IMR-90 (cell line): ENCODE data around the gene SPATC1L. TPM values are rescaled to one million over a fixed set of nuclear protein-coding genes. Genes with fewer than 3 reads are reported as not detected.

Source experiments
- ATAC-seq: fragments of 200-7000 bp; cut with Tn5 transposase; 2 replicates; pipeline ENCODE4 v1.9.1; 2020; ENCODE audit warnings: low read depth, mild to moderate bottlenecking, moderate library complexity
- BruUV-seq: library from RNA; stranded (reverse); fragments of 400-500 nt; replicated peaks from 2 replicates; lab custom pipeline; 2021; lab: Mats Ljungman, UMichigan
- CTCF ChIA-PET: fragments of 300-600 bp; formaldehyde crosslinking; extraction: SDS; loops from one replicate; lab custom pipeline; 2021; ENCODE audit warnings: antibody characterized with exemption; lab: Yijun Ruan, JAX
- POLR2A ChIA-PET: fragments of 300-600 bp; sonication (Branson Sonifier 250); formaldehyde crosslinking; loops from one replicate; lab custom pipeline; 2022; ENCODE audit warnings: antibody characterized with exemption; ENCODE audit not compliant: unreplicated experiment; lab: Charles Lee
- DNase-seq: peaks from one replicate; pipeline ENCODE4 v3.0.0; 2013
- H2AFZ ChIP-seq: replicated peaks from 2 replicates; pipeline ENCODE3; 2013; ENCODE audit warnings: low read length, mild to moderate bottlenecking; ENCODE audit not compliant: poor library complexity
- H2AK5ac ChIP-seq: 2 replicates; pipeline ENCODE4 v1.6.1; 2013; ENCODE audit warnings: low read depth, low read length, inconsistent platforms
- H2AK9ac ChIP-seq: replicated peaks from 2 replicates; pipeline ENCODE3; 2013; ENCODE audit warnings: mild to moderate bottlenecking, low read depth, low read length, moderate library complexity; ENCODE audit not compliant: poor library complexity
- H2BK120ac ChIP-seq: 2 replicates; pipeline ENCODE4 v1.6.1; 2013; ENCODE audit warnings: low read depth, low read length, inconsistent platforms
- H2BK15ac ChIP-seq: 3 replicates; pipeline ENCODE4 v1.6.1; 2013; ENCODE audit warnings: low read depth, low read length, inconsistent platforms
- H2BK20ac ChIP-seq: 2 replicates; pipeline ENCODE4 v1.6.1; 2013; ENCODE audit warnings: low read depth, mild to moderate bottlenecking, inconsistent platforms, low read length, moderate library complexity
- H2BK5ac ChIP-seq: 2 replicates; pipeline ENCODE4 v1.6.1; 2013; ENCODE audit warnings: mild to moderate bottlenecking, low read depth, low read length, inconsistent platforms; ENCODE audit not compliant: poor library complexity, severe bottlenecking
- H3K14ac ChIP-seq: replicated peaks from 2 replicates; pipeline ENCODE4 v1.6.1; 2013; ENCODE audit warnings: low read depth, low read length, inconsistent platforms
- H3K18ac ChIP-seq: 2 replicates; pipeline ENCODE4 v1.6.1; 2013; ENCODE audit warnings: low read depth, low read length, control low read depth
- H3K23ac ChIP-seq: 2 replicates; pipeline ENCODE4 v1.6.1; 2013; ENCODE audit warnings: low read depth, low read length, inconsistent platforms
- H3K27ac ChIP-seq: 2 replicates; pipeline ENCODE4 v1.5.1; 2013; ENCODE audit warnings: mild to moderate bottlenecking, control low read depth, low read length; ENCODE audit not compliant: insufficient read depth
- H3K27me3 ChIP-seq: 2 replicates; pipeline ENCODE4 v1.6.1; 2013; ENCODE audit warnings: low read length; ENCODE audit not compliant: control insufficient read depth, insufficient read depth
- H3K36me3 ChIP-seq: 2 replicates; pipeline ENCODE4 v1.6.1; 2013; ENCODE audit warnings: low read length, mixed read lengths; ENCODE audit not compliant: control insufficient read depth, insufficient read depth
- H3K4ac ChIP-seq: 2 replicates; pipeline ENCODE4 v1.6.1; 2013; ENCODE audit warnings: low read depth, low read length, inconsistent platforms
- H3K4me1 ChIP-seq: 2 replicates; pipeline ENCODE4 v1.6.1; 2013; ENCODE audit warnings: low read length, mixed read lengths; ENCODE audit not compliant: control insufficient read depth, insufficient read depth
- H3K4me2 ChIP-seq: 2 replicates; pipeline ENCODE4 v1.6.1; 2013; ENCODE audit warnings: low read depth, mild to moderate bottlenecking, control low read depth, low read length, moderate library complexity
- H3K4me3 ChIP-seq: 2 replicates; pipeline ENCODE4 v1.5.1; 2013; ENCODE audit warnings: low read depth, mild to moderate bottlenecking, control low read depth, low read length, moderate library complexity; ENCODE audit not compliant: insufficient read depth
- H3K56ac ChIP-seq: 2 replicates; pipeline ENCODE4 v1.6.1; 2013; ENCODE audit warnings: low read length, inconsistent platforms; ENCODE audit not compliant: insufficient read depth; ENCODE audit errors: extremely low read depth
- H3K79me1 ChIP-seq, 2 experiments: 2 replicates each; pipeline ENCODE4 v1.6.1; 2013; ENCODE audit warnings: low read length in 2 of 2, inconsistent platforms in 1 of 2, low read depth in 1 of 2
- H3K9ac ChIP-seq: 2 replicates; pipeline ENCODE4 v1.6.1; 2013; ENCODE audit warnings: low read depth, low read length, control low read depth
- H3K9me1 ChIP-seq: 2 replicates; pipeline ENCODE4 v1.6.1; 2013; ENCODE audit warnings: low read length, inconsistent platforms; ENCODE audit not compliant: insufficient read depth
- H3K9me3 ChIP-seq: 2 replicates; pipeline ENCODE4 v1.6.1; 2013; ENCODE audit warnings: low read length; ENCODE audit not compliant: control insufficient read depth, insufficient read depth
- H4K20me1 ChIP-seq: 2 replicates; pipeline ENCODE4 v1.6.1; 2013; ENCODE audit warnings: low read length, inconsistent platforms; ENCODE audit not compliant: insufficient read depth
- H4K5ac ChIP-seq: 2 replicates; pipeline ENCODE4 v1.6.1; 2013; ENCODE audit warnings: mild to moderate bottlenecking, low read depth, low read length, control low read depth
- H4K8ac ChIP-seq, 2 experiments: 2 replicates each; pipeline ENCODE4 v1.6.1; 2013; ENCODE audit warnings: low read depth in 2 of 2, low read length in 2 of 2, control low read depth in 1 of 2, inconsistent platforms in 1 of 2
- H4K91ac ChIP-seq: 2 replicates; pipeline ENCODE4 v1.6.1; 2013; ENCODE audit warnings: low read depth, low read length, inconsistent platforms; ENCODE audit not compliant: insufficient read depth
- BHLHE40 ChIP-seq: fragments of 150-350 bp; IDR thresholded peaks from 2 replicates; pipeline ENCODE4 v1.6.1; 2016; ENCODE audit warnings: mild to moderate bottlenecking, low read depth, low read length
- CEBPB ChIP-seq: IDR thresholded peaks from 2 replicates; pipeline ENCODE4 v1.6.1; 2012; ENCODE audit warnings: low read depth, low read length, improper control_type of control experiment
- CHD1 ChIP-seq: IDR thresholded peaks from 2 replicates; pipeline ENCODE4 v1.6.1; 2012; ENCODE audit warnings: low read depth, low read length, improper control_type of control experiment
- CTCF ChIP-seq: conservative IDR thresholded peaks from 2 replicates; pipeline ENCODE4 v1.5.1; 2012; ENCODE audit warnings: mild to moderate bottlenecking, low read depth, low read length, improper control_type of control experiment
- ELK1 ChIP-seq: fragments of 150-350 bp; IDR thresholded peaks from 2 replicates; pipeline ENCODE4 v1.6.1; 2016; ENCODE audit warnings: low read depth, mild to moderate bottlenecking, low read length, moderate library complexity, borderline replicate concordance
- FOS ChIP-seq: fragments of 150-350 bp; IDR thresholded peaks from 2 replicates; pipeline ENCODE4 v1.6.1; 2016; ENCODE audit warnings: low read depth, low read length
- MAFK ChIP-seq: IDR thresholded peaks from 2 replicates; pipeline ENCODE4 v1.6.1; 2012; ENCODE audit warnings: low read depth, low read length, improper control_type of control experiment
- MAZ ChIP-seq: IDR thresholded peaks from 2 replicates; pipeline ENCODE4 v1.6.1; 2012; ENCODE audit warnings: low read depth, mild to moderate bottlenecking, low read length, improper control_type of control experiment, moderate library complexity, borderline replicate concordance
- MXI1 ChIP-seq: IDR thresholded peaks from 2 replicates; pipeline ENCODE4 v1.6.1; 2012; ENCODE audit warnings: low read depth, mild to moderate bottlenecking, low read length, moderate library complexity, borderline replicate concordance
- NFE2L2 ChIP-seq: fragments of 150-350 bp; IDR thresholded peaks from 2 replicates; pipeline ENCODE4 v1.6.1; 2016; ENCODE audit warnings: low read depth, mild to moderate bottlenecking, low read length
- POLR2A ChIP-seq: IDR thresholded peaks from 2 replicates; pipeline ENCODE4 v1.6.1; 2012; ENCODE audit warnings: mild to moderate bottlenecking, low read depth, low read length
- RAD21 ChIP-seq: IDR thresholded peaks from 2 replicates; pipeline ENCODE4 v1.6.1; 2012; ENCODE audit warnings: low read length, improper control_type of control experiment
- RCOR1 ChIP-seq: IDR thresholded peaks from 2 replicates; pipeline ENCODE4 v1.6.1; 2012; ENCODE audit warnings: mild to moderate bottlenecking, low read length, improper control_type of control experiment; ENCODE audit not compliant: insufficient replicate concordance
- RFX5 ChIP-seq: IDR thresholded peaks from 2 replicates; pipeline ENCODE4 v1.8.0; 2012; ENCODE audit warnings: low read depth, mild to moderate bottlenecking, low read length, moderate library complexity
- SMC3 ChIP-seq: fragments of 150-350 bp; IDR thresholded peaks from 2 replicates; pipeline ENCODE4 v1.6.1; 2016; ENCODE audit warnings: low read depth, mild to moderate bottlenecking, antibody characterized with exemption, low read length, moderate library complexity
- WGBS, 2 experiments: methylation state at CpG; one replicate each; pipeline versions ENCODE4 v1.1.5 to v1.1.7; 2013; ENCODE audit warnings: missing lambda C conversion rate in 2 of 2; ENCODE audit not compliant: insufficient read length in 1 of 2; ENCODE audit errors: extremely low coverage in 2 of 2; 5-methylcytosine and 5-hydroxymethylcytosine counted together
- dilution Hi-C: fragments of 300-500 bp; cut with HindIII; formaldehyde crosslinking; loops from one replicate; pipeline ENCODE4 v1.14.3; 2018; ENCODE audit warnings: low sequenced_read_pairs; ENCODE audit not compliant: unreplicated experiment
- in situ Hi-C: fragments of 300-500 bp; cut with MboI; formaldehyde crosslinking; loops from 3 replicates; pipeline ENCODE4 v1.14.3; 2019; ENCODE audit warnings: low sequenced_read_pairs, inconsistent platforms, mixed read lengths
- intact Hi-C: fragments of 100-400 bp; cut with micrococcal nuclease; formaldehyde crosslinking; loops from 2 replicates; pipeline ENCODE4 v1.10.0; 2022
- polyA plus RNA-seq, 3 experiments: library from polyadenylated mRNA; depleted of rRNA; stranded (reverse); fragments of >200 nt; gene quantifications; 2 replicates each; pipeline ENCODE4 v1.2.3, GENCODE V29; 2012; ENCODE audit warnings: low replicate concordance in 1 of 3
- total RNA-seq: library from RNA; depleted of rRNA; stranded (reverse); fragments of >200 nt; gene quantifications from 2 replicates; pipeline ENCODE4 v1.2.3, GENCODE V29; 2012
- TF ChIP-seq, protein P1 (sequence below): fragments of 150-350 bp; IDR thresholded peaks from 2 replicates; pipeline ENCODE4 v1.6.1; 2017; ENCODE audit warnings: mild to moderate bottlenecking, antibody characterized with exemption, low read length, low read depth

SPATC1L gene
- total and polyA plus RNA-seq, 2 of the 4 experiments (the other 2 are of a cell fraction), result 3.8 to 17.2 TPM

DNA sequence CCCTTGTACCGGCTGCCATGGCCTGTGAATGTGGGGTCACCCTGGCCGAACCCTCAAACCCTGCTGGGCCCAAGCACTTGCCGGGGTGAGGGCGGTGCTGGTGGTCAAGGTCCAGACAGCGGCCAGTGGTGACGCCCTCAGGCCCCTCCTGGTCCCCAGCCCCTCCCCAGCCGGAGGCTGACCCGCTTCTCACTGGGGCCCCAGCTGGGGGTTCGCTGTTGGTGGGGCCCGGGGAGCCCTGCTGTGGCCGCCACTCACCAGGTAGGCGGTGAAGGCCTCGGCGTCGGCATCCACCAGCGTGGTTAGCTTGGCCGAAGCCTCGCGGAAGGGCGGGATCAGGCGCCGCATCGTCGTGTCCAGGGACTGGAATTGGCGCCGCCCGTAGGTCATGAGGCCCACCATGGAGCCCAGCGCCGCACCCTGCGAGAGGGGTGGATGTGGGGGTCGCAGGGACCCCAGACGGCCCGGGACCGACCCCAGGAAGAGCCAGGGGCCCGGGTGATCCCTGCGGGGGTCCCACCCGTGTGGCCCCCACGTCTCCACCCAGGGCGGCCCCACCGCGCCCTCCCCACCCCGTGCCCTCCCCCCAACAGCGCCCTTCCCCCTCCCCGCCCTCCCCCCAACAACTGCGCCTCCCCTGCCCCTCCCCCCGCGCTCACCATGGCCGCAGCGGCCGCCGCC, 39.0 kb downstream of the SPATC1L start:
- in situ Hi-C loops, result no loop called here

More for the DNA sequence above, 39.0 kb downstream of the SPATC1L start:
- Histone ChIP-seq H2AFZ (no peak overlapping the region), H3K23ac (no peak overlapping the region), H3K27me3 (no peaks in the 10 kb centered on the region), H3K4me2 (no peak overlapping the region), H4K8ac (no peak overlapping the region), H2BK5ac (no peak overlapping the region), H3K14ac (no peak overlapping the region), H3K9me1 (no peaks in the 10 kb centered on the region), H3K4ac (no peak overlapping the region), H3K27ac (no peak overlapping the region), H2BK120ac (no peak overlapping the region), H3K9me3 (no peaks in the 10 kb centered on the region), H4K91ac (no peak overlapping the region), H3K56ac (no peak overlapping the region), H3K36me3 (no peaks in the 10 kb centered on the region), H3K4me3 (no peak overlapping the region), H2AK9ac (peak overlapping the region; percentile 65), H2AK5ac (no peak overlapping the region), H4K20me1 (no peaks in the 10 kb centered on the region), H3K4me1 (0 out of 2 replicates have a peak, but pooled peaks cover 2% of the 10 kb centered on the region), H2BK15ac (no peak overlapping the region), H2BK20ac (no peak overlapping the region), H3K18ac (no peak overlapping the region), H4K5ac (no peak overlapping the region), H3K79me1 (no peaks in the 10 kb centered on the region), H3K9ac (no peak overlapping the region)
- ATAC-seq (no peak), DNase-seq (no peak)
- intact Hi-C loops (no loop called here), dilution Hi-C loops (no loop called here)
- TF ChIP-seq ELK1 (no peak), NFE2L2 (no peak), FOS (no peak), RCOR1 (no peak), SMC3 (no peak), POLR2A (no peak), CHD1 (no peak), BHLHE40 (no peak), MAFK (no peak), CTCF (no peak), RAD21 (no peak), MAZ (no peak), CEBPB (no peak), RFX5 (no peak), MXI1 (no peak)
- TF ChIP-seq, protein P1, sequence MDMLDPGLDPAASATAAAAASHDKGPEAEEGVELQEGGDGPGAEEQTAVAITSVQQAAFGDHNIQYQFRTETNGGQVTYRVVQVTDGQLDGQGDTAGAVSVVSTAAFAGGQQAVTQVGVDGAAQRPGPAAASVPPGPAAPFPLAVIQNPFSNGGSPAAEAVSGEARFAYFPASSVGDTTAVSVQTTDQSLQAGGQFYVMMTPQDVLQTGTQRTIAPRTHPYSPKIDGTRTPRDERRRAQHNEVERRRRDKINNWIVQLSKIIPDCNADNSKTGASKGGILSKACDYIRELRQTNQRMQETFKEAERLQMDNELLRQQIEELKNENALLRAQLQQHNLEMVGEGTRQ, result no peak
- WGBS, 2 experiments, result 96% methylated on average over 16 of the region's 51 CpGs; no CpG with 5 or more reads in 1 of the 2 experiments
- CTCF ChIA-PET, result no interaction called here
- POLR2A ChIA-PET, result no interaction called here
- no TSS peak for BruUV-seq
